Mesenchymal stem cell (in vitro differentiated cells and primary cell): ENCODE measurements around the gene NRG2.
A peak's percentile ranks its signal among the peaks of the same experiment; 100 is the strongest.

Source experiments
- DNase-seq: peaks from one replicate; pipeline ENCODE4 v3.0.0-alpha.2; 2013
- H2AFZ ChIP-seq: one replicate; pipeline ENCODE4 v1.6.1; 2013; ENCODE audit warnings: low read depth, mild to moderate bottlenecking, control low read depth, inconsistent platforms, low read length, moderate library complexity
- H2AK5ac ChIP-seq: 2 replicates; pipeline ENCODE4 v1.6.1; 2013; ENCODE audit warnings: low read length, moderate library complexity, mild to moderate bottlenecking, inconsistent platforms; ENCODE audit not compliant: severe bottlenecking
- H2BK120ac ChIP-seq: one replicate; pipeline ENCODE4 v1.6.1; 2013; ENCODE audit warnings: low read depth, mild to moderate bottlenecking, inconsistent platforms, low read length, moderate library complexity
- H2BK12ac ChIP-seq, 2 experiments: one replicate each; pipeline ENCODE4 v1.6.1; 2013; ENCODE audit warnings: inconsistent platforms in 2 of 2, low read length in 2 of 2, mild to moderate bottlenecking in 2 of 2, moderate library complexity in 2 of 2, control low read depth in 1 of 2
- H2BK15ac ChIP-seq: one replicate; pipeline ENCODE4 v1.6.1; 2013; ENCODE audit warnings: mild to moderate bottlenecking, low read depth, inconsistent platforms; ENCODE audit not compliant: poor library complexity, severe bottlenecking
- H2BK5ac ChIP-seq: 2 replicates; pipeline ENCODE4 v1.6.1; 2013; ENCODE audit warnings: low read depth, mild to moderate bottlenecking, low read length, control low read depth, inconsistent platforms; ENCODE audit not compliant: poor library complexity, severe bottlenecking
- H3K14ac ChIP-seq, 2 experiments: one replicate each; pipeline ENCODE4 v1.6.1; 2013; ENCODE audit warnings: inconsistent platforms in 2 of 2, low read length in 2 of 2, control low read depth in 1 of 2, mild to moderate bottlenecking in 1 of 2, moderate library complexity in 1 of 2
- H3K18ac ChIP-seq, 2 experiments: one replicate each; pipeline ENCODE4 v1.6.1; 2013; ENCODE audit warnings: inconsistent platforms in 2 of 2, low read length in 2 of 2, control low read depth in 1 of 2, low read depth in 1 of 2, mild to moderate bottlenecking in 1 of 2
- H3K23ac ChIP-seq, 2 experiments: one replicate each; pipeline ENCODE4 v1.6.1; 2013; ENCODE audit warnings: inconsistent platforms in 2 of 2, low read length in 2 of 2, mild to moderate bottlenecking in 2 of 2, moderate library complexity in 2 of 2, control low read depth in 1 of 2
- H3K27ac ChIP-seq: 2 replicates; pipeline ENCODE4 v1.5.1; 2013; ENCODE audit warnings: mild to moderate bottlenecking, moderate library complexity, low read length, control low read depth, inconsistent platforms; ENCODE audit not compliant: poor library complexity, severe bottlenecking
- H3K27me3 ChIP-seq, 2 experiments: 2 replicates each; pipeline versions ENCODE4 v1.6.1 to v1.7.0; 2013; ENCODE audit warnings: low read length in 2 of 2, mild to moderate bottlenecking in 2 of 2, moderate library complexity in 2 of 2, control low read depth in 1 of 2, inconsistent platforms in 1 of 2; ENCODE audit not compliant: control insufficient read depth in 1 of 2, insufficient read depth in 1 of 2
- H3K36me3 ChIP-seq, 2 experiments: 2 replicates each; pipeline versions ENCODE4 v1.6.1 to v1.7.0; 2013; ENCODE audit warnings: low read length in 2 of 2, control low read depth in 1 of 2, inconsistent platforms in 1 of 2, low read depth in 1 of 2, mild to moderate bottlenecking in 1 of 2; ENCODE audit not compliant: insufficient read depth in 2 of 2, control insufficient read depth in 1 of 2
- H3K4ac ChIP-seq, 2 experiments: one replicate each; pipeline ENCODE4 v1.6.1; 2013; ENCODE audit warnings: inconsistent platforms in 2 of 2, low read length in 2 of 2, mild to moderate bottlenecking in 2 of 2, moderate library complexity in 2 of 2, control low read depth in 1 of 2, low read depth in 1 of 2
- H3K4me1 ChIP-seq: 2 replicates; pipeline ENCODE4 v1.6.1; 2013; ENCODE audit warnings: low read depth, low read length, control low read depth; ENCODE audit not compliant: control insufficient read depth, insufficient read depth
- H3K4me2 ChIP-seq: 2 replicates; pipeline ENCODE4 v1.6.1; 2013; ENCODE audit warnings: low read length, mild to moderate bottlenecking, inconsistent platforms; ENCODE audit not compliant: poor library complexity, severe bottlenecking
- H3K4me3 ChIP-seq, 2 experiments: 2 replicates each; pipeline versions ENCODE4 v1.5.1 to v1.7.0; 2013; ENCODE audit warnings: low read length in 2 of 2, mild to moderate bottlenecking in 2 of 2, control low read depth in 1 of 2, low read depth in 1 of 2; ENCODE audit not compliant: insufficient read depth in 1 of 2
- H3K79me1 ChIP-seq: replicated peaks from 2 replicates; pipeline ENCODE4 v1.6.1; 2013; ENCODE audit warnings: mild to moderate bottlenecking, control low read depth, low read length, inconsistent platforms; ENCODE audit not compliant: poor library complexity, severe bottlenecking
- H3K9ac ChIP-seq: 2 replicates; pipeline ENCODE4 v1.7.0; 2013; ENCODE audit warnings: mild to moderate bottlenecking, low read length, moderate library complexity
- H3K9me3 ChIP-seq: 2 replicates; pipeline ENCODE4 v1.7.0; 2013; ENCODE audit warnings: mild to moderate bottlenecking, low read length; ENCODE audit not compliant: control insufficient read depth
- H4K8ac ChIP-seq: one replicate; pipeline ENCODE4 v1.6.1; 2013; ENCODE audit warnings: inconsistent platforms, mild to moderate bottlenecking, low read length, moderate library complexity
- H4K91ac ChIP-seq: one replicate; pipeline ENCODE4 v1.6.1; 2013; ENCODE audit warnings: mild to moderate bottlenecking, low read length, inconsistent platforms
- WGBS: methylation state at CpG from one replicate; pipeline ENCODE4 v1.1.7; 2013; ENCODE audit warnings: mixed read lengths; 5-methylcytosine and 5-hydroxymethylcytosine counted together

NRG2 gene

DNA sequence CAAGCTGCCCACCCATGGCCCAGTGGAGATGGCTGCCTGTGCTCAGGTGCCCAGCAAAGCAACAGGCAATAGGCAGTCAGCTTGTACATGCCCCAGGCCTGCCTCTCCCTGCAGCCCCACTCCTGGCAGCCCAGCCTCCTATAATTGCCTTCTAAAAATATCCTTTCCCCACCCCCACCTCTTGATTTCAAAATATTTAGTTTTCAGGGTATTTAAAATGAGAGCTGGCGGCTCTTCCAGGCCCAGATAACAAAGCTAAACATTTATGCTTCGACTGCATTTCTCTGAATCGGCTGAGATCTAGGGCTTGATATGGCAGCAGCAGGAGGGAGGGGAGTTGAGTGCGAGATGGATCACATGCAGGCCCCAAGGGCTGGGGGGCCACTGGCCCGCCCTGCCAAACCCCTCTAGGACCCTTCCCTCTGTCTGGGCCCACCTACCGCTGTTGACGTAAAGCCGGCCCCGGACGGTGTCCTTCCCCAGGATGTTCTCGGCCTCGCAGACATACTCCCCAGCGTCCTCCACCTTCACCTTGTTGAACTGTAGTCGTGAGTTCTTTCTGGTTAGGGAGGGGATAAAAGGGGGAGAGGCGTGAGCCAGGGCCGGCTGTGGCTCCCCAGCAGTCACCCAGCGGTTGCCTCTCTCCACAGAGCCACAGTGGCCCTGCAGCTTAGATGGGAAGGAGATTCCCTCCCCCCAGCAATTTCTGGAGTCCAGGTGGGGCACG lies 162.5 kb downstream of the NRG2 start:
- Histone ChIP-seq H3K14ac (peak overlapping the region in 1 of 2 experiments; percentile 82), H3K9ac (no peak overlapping the region), H2AK5ac (no peak overlapping the region), H3K4me1 (no peaks in the 10 kb centered on the region), H3K4me2 (no peak overlapping the region), H2BK15ac (no peak overlapping the region), H3K9me3 (peaks cover 3% of the 10 kb centered on the region), H3K36me3 (peaks cover 0 to 3% of the 10 kb centered on the region in 2 experiments), H3K23ac (no peak overlapping the region), H3K27me3 (peaks cover 4 to 79% of the 10 kb centered on the region in 2 experiments), H2BK5ac (no peak overlapping the region), H4K8ac (peak overlapping the region; percentile 66), H3K4ac (peak overlapping the region in 1 of 2 experiments; percentile 2), H3K27ac (no peak overlapping the region), H2BK12ac (peak overlapping the region in 1 of 2 experiments; percentile 75), H3K4me3 (no peak overlapping the region), H2AFZ (no peak overlapping the region), H3K18ac (peak overlapping the region; percentile 46 to 68), H3K79me1 (no peaks in the 10 kb centered on the region), H2BK120ac (peak overlapping the region; percentile 8), H4K91ac (peak overlapping the region; percentile 72)
- 62% methylated on average over 18 of the region's 18 CpGs for WGBS
- DNase-seq: peak; percentile 64

DNA sequence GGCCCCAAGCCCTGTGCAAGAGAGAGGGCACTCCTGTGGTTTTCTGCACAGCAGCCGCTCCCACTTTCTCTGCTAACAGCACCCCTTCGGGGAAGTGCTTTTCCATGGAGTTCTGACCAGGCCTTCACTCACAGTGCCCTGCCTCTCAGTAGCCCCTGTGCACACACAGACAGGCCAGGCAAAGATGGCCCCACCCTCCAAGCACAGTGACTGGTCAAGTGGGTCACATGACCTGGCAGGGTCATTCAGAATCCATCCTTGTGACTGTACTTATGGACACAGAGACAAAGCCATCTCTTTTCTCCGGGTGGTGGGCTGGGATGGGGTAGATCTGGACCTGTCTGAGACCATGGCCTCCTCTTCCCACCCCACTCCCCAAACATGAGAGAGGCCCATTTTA lies 165.0 kb downstream of the NRG2 start:
- H3K23ac ChIP-seq: no peak overlapping the region
- no peak overlapping the region for H2BK120ac ChIP-seq
- H2BK15ac ChIP-seq: peak overlapping the region; percentile 15
- H3K4ac ChIP-seq: no peak overlapping the region
- 84% methylated on average over 3 of the region's 3 CpGs for WGBS
- no peak overlapping the region for H2BK5ac ChIP-seq
- no peak overlapping the region for H4K91ac ChIP-seq
- no peak for DNase-seq
- no peak overlapping the region for H3K9ac ChIP-seq
- peaks cover 4 to 60% of the 10 kb centered on the region in 2 experiments for H3K27me3 ChIP-seq
- H2AFZ ChIP-seq: no peak overlapping the region
- no peak overlapping the region for H3K27ac ChIP-seq
- H3K36me3 ChIP-seq: no peaks in the 10 kb centered on the region
- H3K4me1 ChIP-seq: no peaks in the 10 kb centered on the region
- no peaks in the 10 kb centered on the region for H3K79me1 ChIP-seq
- no peak overlapping the region for H3K18ac ChIP-seq
- peaks cover 3% of the 10 kb centered on the region for H3K9me3 ChIP-seq
- no peak overlapping the region for H4K8ac ChIP-seq
- no peak overlapping the region for H2AK5ac ChIP-seq
- H3K4me2 ChIP-seq: no peak overlapping the region
- H3K14ac ChIP-seq: no peak overlapping the region
- H2BK12ac ChIP-seq: no peak overlapping the region
- H3K4me3 ChIP-seq: no peak overlapping the region

DNA sequence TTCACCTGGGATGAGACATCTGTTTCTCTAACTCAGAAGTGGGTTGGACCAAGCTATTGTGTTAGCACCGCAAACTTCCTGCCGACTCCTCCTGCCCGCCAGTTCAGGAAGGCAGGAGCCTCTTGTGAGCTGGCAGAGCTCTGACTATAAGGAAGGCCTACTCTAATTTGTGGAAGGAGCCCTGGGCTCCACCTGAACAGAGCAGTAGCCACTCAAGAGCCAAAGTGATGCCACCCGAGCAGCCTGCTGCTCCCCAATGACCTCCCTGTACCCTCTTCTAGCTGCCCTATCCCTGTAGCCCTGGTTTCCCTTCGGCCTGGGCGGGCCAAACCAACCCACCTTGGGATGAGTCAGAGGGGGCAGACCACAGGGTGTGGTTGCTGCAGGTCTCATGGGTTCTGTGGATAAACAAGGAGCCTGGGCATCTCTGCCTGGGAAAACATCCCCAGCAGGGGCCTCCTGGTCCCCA lies 165.9 kb downstream of the NRG2 start:
- H3K4me3 ChIP-seq: no peak overlapping the region
- WGBS: 90% methylated on average over 5 of the region's 6 CpGs

DNA sequence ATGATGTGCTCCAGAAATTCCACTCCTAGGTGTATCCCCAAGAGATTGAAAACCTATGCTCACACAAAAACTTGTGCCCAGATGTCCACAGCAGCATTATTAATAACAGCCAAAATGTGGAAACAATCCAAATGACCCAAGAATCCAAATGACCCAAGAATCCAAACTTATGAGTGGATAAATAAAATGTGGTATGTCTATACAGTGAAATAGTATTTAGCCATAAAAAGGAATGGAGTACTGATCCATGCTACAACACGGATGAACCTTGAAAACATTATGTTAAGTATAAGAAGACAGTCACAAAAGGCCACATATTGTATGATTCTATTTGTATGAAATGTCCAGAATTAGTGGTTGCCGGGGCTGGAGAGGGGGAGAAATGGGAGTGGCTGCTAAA lies 167.1 kb downstream of the NRG2 start:
- 89% methylated on average over 2 of the region's 2 CpGs for WGBS
- no peak overlapping the region for H3K23ac ChIP-seq
- peaks cover 11 to 60% of the 10 kb centered on the region in 2 experiments for H3K27me3 ChIP-seq

More for the DNA sequence above, 165.9 kb downstream of the NRG2 start:
- Histone ChIP-seq H3K23ac (no peak overlapping the region), H3K18ac (no peak overlapping the region), H3K9me3 (peaks cover 3% of the 10 kb centered on the region), H3K36me3 (no peaks in the 10 kb centered on the region), H3K4me2 (no peak overlapping the region), H2AFZ (no peak overlapping the region), H2BK5ac (no peak overlapping the region), H2AK5ac (no peak overlapping the region), H4K8ac (no peak overlapping the region), H3K4ac (no peak overlapping the region), H4K91ac (no peak overlapping the region), H2BK12ac (no peak overlapping the region), H3K4me1 (no peaks in the 10 kb centered on the region), H3K9ac (no peak overlapping the region), H3K79me1 (no peaks in the 10 kb centered on the region), H3K27ac (no peak overlapping the region), H2BK120ac (no peak overlapping the region), H2BK15ac (no peak overlapping the region), H3K14ac (no peak overlapping the region), H3K27me3 (peaks cover 8 to 60% of the 10 kb centered on the region in 2 experiments)
- no peak for DNase-seq

More for the DNA sequence above, 167.1 kb downstream of the NRG2 start:
- no peak overlapping the region for H2BK15ac ChIP-seq
- no peak overlapping the region for H3K18ac ChIP-seq
- H2AK5ac ChIP-seq: no peak overlapping the region
- H3K4me3 ChIP-seq: no peak overlapping the region
- no peak overlapping the region for H3K4ac ChIP-seq
- no peak overlapping the region for H4K8ac ChIP-seq
- H3K9ac ChIP-seq: no peak overlapping the region
- no peak overlapping the region for H2BK5ac ChIP-seq
- no peaks in the 10 kb centered on the region for H3K79me1 ChIP-seq
- H3K14ac ChIP-seq: no peak overlapping the region
- H3K4me1 ChIP-seq: no peaks in the 10 kb centered on the region
- no peak for DNase-seq
- H3K4me2 ChIP-seq: no peak overlapping the region
- H2AFZ ChIP-seq: no peak overlapping the region
- H2BK120ac ChIP-seq: no peak overlapping the region
- no peaks in the 10 kb centered on the region for H3K36me3 ChIP-seq
- H3K9me3 ChIP-seq: peaks cover 3% of the 10 kb centered on the region
- H2BK12ac ChIP-seq: no peak overlapping the region
- H3K27ac ChIP-seq: no peak overlapping the region
- H4K91ac ChIP-seq: no peak overlapping the region
